ENCODE measurements around the gene UBE2D3. TPM values are rescaled to one million over a fixed set of nuclear protein-coding genes. Genes with fewer than 3 reads are reported as not detected.
A peak's percentile ranks its signal among the peaks of the same experiment; 100 is the strongest.

Gene UBE2D3
- total RNA-seq, 1 donor from 2014 or later: 261 TPM

DNA sequence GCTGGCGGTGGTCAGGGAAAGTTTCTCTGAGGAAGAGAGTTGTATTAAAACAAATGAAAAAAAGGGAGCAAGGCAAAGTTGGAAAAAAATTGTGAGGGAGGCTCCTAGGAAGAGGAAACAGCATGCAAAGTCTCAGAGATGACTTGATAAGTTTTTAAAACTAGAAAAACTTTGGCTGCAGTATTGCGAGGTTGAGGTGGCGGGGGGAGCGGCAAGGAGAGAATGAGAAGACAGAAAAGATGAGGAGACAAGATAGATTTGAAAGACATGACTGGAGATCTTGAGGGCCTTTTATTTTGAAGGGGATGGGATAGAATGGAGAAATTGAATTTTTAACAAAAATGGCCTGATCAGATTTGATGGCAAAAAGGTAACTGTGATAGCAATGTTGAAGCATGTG is 4.8 kb upstream of the UBE2D3 start:
- Mint-ChIP-seq H3K4me3 (ENCODE audit: unreplicated experiment) (no peak overlapping the region), H3K27ac (ENCODE audit: unreplicated experiment) (no peak overlapping the region), H3K27me3 (ENCODE audit: unreplicated experiment) (peaks cover 14% of the 10 kb centered on the region), H3K9me3 (ENCODE audit: unreplicated experiment) (peaks cover 12% of the 10 kb centered on the region), H3K4me1 (ENCODE audit: low read depth, unreplicated experiment) (peaks cover 7% of the 10 kb centered on the region), H3K36me3 (ENCODE audit: unreplicated experiment) (no peaks in the 10 kb centered on the region)
- TF ChIP-seq, protein P1, sequence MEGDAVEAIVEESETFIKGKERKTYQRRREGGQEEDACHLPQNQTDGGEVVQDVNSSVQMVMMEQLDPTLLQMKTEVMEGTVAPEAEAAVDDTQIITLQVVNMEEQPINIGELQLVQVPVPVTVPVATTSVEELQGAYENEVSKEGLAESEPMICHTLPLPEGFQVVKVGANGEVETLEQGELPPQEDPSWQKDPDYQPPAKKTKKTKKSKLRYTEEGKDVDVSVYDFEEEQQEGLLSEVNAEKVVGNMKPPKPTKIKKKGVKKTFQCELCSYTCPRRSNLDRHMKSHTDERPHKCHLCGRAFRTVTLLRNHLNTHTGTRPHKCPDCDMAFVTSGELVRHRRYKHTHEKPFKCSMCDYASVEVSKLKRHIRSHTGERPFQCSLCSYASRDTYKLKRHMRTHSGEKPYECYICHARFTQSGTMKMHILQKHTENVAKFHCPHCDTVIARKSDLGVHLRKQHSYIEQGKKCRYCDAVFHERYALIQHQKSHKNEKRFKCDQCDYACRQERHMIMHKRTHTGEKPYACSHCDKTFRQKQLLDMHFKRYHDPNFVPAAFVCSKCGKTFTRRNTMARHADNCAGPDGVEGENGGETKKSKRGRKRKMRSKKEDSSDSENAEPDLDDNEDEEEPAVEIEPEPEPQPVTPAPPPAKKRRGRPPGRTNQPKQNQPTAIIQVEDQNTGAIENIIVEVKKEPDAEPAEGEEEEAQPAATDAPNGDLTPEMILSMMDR (IDR thresholded peaks at IDR 0.05; ENCODE audit: partially characterized antibody, unreplicated experiment): no peak
- DNase-seq: no peak

DNA sequence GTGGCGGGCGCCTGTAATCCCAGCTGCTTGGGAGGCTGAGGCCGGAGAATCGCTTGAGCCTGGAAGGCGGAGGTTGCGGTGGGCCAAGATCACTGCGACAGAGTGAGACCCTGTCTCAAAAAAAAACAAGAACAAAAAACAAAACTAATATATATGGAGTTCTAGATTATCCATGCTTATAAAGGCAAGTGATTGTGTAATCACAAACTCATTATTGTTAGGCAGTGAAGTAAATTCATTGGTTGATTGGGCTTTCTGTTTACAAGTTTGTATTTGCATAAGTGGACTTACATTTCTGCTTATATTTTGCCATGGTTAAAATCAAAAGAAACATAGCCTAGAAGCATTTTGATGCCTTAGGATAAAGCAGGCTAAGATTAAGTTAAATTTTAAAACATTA is 2.5 kb upstream of the UBE2D3 start:
- no peak for DNase-seq
- peaks cover 12% of the 10 kb centered on the region for H3K9me3 Mint-ChIP-seq (ENCODE audit: unreplicated experiment)
- H3K4me1 Mint-ChIP-seq (ENCODE audit: low read depth, unreplicated experiment): peaks cover 7% of the 10 kb centered on the region
- TF ChIP-seq, protein P1 (IDR thresholded peaks at IDR 0.05; ENCODE audit: partially characterized antibody, unreplicated experiment): no peak
- H3K27ac Mint-ChIP-seq (ENCODE audit: unreplicated experiment): no peak overlapping the region
- peaks cover 14% of the 10 kb centered on the region for H3K27me3 Mint-ChIP-seq (ENCODE audit: unreplicated experiment)
- H3K36me3 Mint-ChIP-seq (ENCODE audit: unreplicated experiment): no peaks in the 10 kb centered on the region
- H3K4me3 Mint-ChIP-seq (ENCODE audit: unreplicated experiment): no peak overlapping the region

DNA sequence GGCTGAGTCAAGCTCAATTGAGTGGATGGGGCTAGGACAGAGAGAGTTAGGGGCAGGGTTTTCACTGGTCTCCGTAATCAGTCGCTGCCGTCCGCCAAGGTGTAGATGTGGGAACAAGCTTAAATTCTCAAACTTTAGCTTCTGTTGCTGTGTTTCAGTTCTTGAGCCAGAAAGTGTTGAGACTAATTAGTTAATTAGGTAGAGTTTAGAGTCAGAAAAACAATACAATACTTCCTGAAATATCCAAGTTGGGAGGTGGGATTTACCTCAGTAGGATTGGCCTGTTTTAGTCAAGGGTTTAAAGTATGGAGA is 1.1 kb upstream of the UBE2D3 start:
- H3K4me1 Mint-ChIP-seq (ENCODE audit: low read depth, unreplicated experiment): peaks cover 7% of the 10 kb centered on the region
- TF ChIP-seq, protein P1 (IDR thresholded peaks at IDR 0.05; ENCODE audit: partially characterized antibody, unreplicated experiment): no peak
- no peak overlapping the region for H3K27ac Mint-ChIP-seq (ENCODE audit: unreplicated experiment)
- peak overlapping the region; percentile 99 for H3K4me3 Mint-ChIP-seq (ENCODE audit: unreplicated experiment)
- no peak for DNase-seq
- H3K27me3 Mint-ChIP-seq (ENCODE audit: unreplicated experiment): peaks cover 14% of the 10 kb centered on the region
- H3K9me3 Mint-ChIP-seq (ENCODE audit: unreplicated experiment): peaks cover 12% of the 10 kb centered on the region
- H3K36me3 Mint-ChIP-seq (ENCODE audit: unreplicated experiment): no peaks in the 10 kb centered on the region

DNA sequence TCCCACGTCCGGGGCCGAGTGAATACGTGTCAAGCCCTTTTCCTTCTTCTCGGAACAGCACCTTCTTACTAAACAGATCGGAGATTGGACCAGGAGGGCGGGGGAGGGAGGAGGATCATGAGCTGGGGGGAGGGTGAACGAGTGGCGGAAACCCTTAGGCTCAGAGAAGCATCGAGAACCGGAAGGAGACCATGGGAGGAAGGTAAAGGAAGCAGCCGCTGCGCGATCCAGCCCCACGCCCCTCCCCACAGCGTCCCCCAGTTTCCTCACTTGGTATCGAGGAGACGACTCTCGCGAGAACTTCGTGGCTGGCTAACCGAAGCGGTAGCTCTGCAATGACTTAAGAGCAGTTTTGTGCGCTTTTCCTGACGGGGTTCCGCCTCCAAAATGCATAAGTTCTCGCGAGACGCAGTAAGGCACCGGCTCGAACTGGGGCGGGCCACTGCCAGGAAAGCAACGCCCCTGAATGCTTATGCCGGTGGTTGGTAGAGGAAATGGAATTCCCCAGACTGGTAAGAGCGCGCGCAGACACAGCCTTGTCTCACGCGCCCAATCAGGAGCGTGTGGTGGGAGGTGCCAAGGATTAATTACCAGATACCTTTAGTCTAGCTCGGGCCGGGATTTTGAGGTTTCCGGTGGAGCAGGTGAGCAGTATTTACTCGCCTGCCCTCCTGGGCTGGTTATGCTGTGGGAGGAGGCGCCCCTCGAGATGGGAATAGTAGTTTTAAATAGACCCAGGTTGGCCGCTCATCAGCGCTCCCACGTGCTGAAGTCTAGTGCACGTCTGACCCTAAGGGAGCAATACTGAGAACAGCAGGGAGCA is 534 bp upstream of the UBE2D3 start:
- Mint-ChIP-seq H3K36me3 (ENCODE audit: unreplicated experiment) (no peaks in the 10 kb centered on the region), H3K4me1 (ENCODE audit: low read depth, unreplicated experiment) (peaks cover 9% of the 10 kb centered on the region), H3K4me3 (ENCODE audit: unreplicated experiment) (peak overlapping the region; percentile 99), H3K27me3 (ENCODE audit: unreplicated experiment) (peaks cover 14% of the 10 kb centered on the region), H3K9me3 (ENCODE audit: unreplicated experiment) (peaks cover 12% of the 10 kb centered on the region), H3K27ac (ENCODE audit: unreplicated experiment) (no peak overlapping the region)
- TF ChIP-seq, protein P1 (IDR thresholded peaks at IDR 0.05; ENCODE audit: partially characterized antibody, unreplicated experiment): no peak
- peak; percentile 97 for DNase-seq

DNA sequence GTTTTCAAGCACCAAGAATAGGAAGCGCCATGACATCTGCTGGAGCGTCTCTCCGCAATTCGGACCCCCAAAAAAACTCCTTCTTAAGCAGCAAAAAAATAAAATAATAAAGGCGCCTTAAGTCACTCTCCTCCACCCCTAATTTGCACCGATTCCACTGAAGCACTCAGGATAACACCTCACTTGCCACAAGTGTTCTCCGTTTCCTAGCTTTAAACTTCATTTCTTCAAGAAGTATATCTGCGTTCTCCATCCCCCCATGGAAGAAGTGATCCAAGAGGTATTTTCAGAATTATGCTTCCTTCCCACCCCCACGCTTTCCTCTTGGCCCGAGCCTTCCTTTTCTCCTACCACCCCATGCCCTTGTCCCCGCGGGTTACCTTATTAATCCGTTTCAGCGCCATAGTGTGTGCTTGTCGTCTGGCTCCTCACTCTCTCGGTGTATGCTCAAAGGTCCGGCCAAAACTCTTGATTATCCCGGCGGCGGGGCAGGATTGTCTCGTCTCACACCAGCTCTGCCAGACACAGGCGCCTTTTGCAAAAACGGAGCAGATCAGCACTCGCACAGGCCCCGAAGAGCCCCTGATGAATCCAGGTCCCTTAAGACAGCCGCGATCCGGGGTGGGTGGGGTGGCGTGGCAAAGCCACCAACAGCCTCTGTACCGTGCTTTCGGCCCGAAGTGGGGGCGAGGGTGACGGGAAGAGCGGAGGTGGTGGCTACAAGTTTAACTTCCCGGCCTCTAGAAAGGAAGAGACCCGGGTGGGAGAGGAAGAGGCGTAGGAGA is 1.1 kb downstream of the UBE2D3 start:
- peaks cover 8% of the 10 kb centered on the region for H3K4me1 Mint-ChIP-seq (ENCODE audit: low read depth, unreplicated experiment)
- H3K27me3 Mint-ChIP-seq (ENCODE audit: unreplicated experiment): peaks cover 14% of the 10 kb centered on the region
- TF ChIP-seq, protein P1 (IDR thresholded peaks at IDR 0.05; ENCODE audit: partially characterized antibody, unreplicated experiment): no peak
- no peak overlapping the region for H3K27ac Mint-ChIP-seq (ENCODE audit: unreplicated experiment)
- H3K36me3 Mint-ChIP-seq (ENCODE audit: unreplicated experiment): no peaks in the 10 kb centered on the region
- H3K4me3 Mint-ChIP-seq (ENCODE audit: unreplicated experiment): no peak overlapping the region
- H3K9me3 Mint-ChIP-seq (ENCODE audit: unreplicated experiment): peaks cover 12% of the 10 kb centered on the region
- DNase-seq: no peak

All from glutamatergic neuron (in vitro differentiated cells).